Fibroblast of lung (primary cell): ENCODE data around the gene CCL13.

Source experiments
- CTCF ChIP-seq, 2 donors: IDR thresholded peaks in 1 of 2; conservative IDR thresholded peaks in 1 of 2; 1 replicate in 1 of 2; 2 replicates in 1 of 2; pipeline ENCODE4 v1.5.1; 2011 to 2012; ENCODE audit warnings: low read length in 2 of 2, control low read depth in 1 of 2, inconsistent platforms in 1 of 2, low read depth in 1 of 2, mild to moderate bottlenecking in 1 of 2
- EZH2 ChIP-seq: IDR thresholded peaks from 2 replicates; pipeline ENCODE4 v1.5.1; 2012; ENCODE audit warnings: low read length, control low read depth, mild to moderate bottlenecking; ENCODE audit errors: missing control alignments

GRCh38 chr17:34379868-34380267 is 23.6 kb downstream of the CCL13 start:
- TF ChIP-seq EZH2 (no peak), CTCF (conservative IDR thresholded peaks at IDR 0.05 in 1 of 2, IDR thresholded peaks at IDR 0.05 in 1 of 2; ENCODE audit: low read depth in 1 of 2, low read length in 2 of 2) (no peak)
